CD4-positive, alpha-beta T cell treated with Interleukin-17A for 1 hour (primary cell): ENCODE measurements around the gene SPIB.
"Not testable (repeated sequence)": the region's sequence is repeated elsewhere in the genome, so short reads cannot be mapped to it uniquely, and the experiment has no call there.

ENCODE experiments used
- DNase-seq: peaks from one replicate; pipeline ENCODE4 v3.0.0-alpha.2; 2020

The SPIB gene

GRCh38 chr19:50447750-50448149 is 29.0 kb downstream of the SPIB start:
- no peak for DNase-seq

DNA sequence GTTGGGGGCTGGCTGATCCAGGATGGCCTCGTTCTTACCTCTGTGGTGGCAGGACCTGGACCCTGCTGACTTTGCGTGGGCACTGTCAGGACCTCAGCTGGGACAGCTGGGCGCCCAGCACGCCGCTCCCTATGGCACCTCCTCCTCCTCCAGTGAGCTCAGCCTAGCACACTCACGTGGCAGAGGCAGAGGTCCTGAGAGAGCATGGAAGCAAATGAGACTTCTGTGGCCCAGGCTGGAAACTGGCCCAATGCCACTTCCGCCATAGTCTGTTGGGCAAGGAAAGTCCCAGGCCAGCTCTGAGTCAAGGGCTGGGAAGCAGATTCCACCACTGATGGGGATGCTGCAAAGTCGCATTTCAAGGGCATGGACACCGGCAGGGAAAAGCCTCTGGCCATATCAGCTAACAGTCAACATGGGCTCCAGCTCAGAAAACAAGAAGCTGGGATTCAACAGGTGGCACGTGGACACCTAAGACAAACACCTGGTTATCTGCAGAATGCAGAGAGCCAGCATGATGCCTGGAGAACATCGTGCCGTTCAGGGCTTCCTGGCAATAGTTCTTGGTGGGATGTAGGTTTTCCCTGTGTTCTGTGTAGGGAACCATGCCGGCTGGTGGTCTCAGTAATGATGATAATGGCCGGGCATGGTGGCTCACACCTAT is 30.6 kb downstream of the SPIB start:
- no peak for DNase-seq

DNA sequence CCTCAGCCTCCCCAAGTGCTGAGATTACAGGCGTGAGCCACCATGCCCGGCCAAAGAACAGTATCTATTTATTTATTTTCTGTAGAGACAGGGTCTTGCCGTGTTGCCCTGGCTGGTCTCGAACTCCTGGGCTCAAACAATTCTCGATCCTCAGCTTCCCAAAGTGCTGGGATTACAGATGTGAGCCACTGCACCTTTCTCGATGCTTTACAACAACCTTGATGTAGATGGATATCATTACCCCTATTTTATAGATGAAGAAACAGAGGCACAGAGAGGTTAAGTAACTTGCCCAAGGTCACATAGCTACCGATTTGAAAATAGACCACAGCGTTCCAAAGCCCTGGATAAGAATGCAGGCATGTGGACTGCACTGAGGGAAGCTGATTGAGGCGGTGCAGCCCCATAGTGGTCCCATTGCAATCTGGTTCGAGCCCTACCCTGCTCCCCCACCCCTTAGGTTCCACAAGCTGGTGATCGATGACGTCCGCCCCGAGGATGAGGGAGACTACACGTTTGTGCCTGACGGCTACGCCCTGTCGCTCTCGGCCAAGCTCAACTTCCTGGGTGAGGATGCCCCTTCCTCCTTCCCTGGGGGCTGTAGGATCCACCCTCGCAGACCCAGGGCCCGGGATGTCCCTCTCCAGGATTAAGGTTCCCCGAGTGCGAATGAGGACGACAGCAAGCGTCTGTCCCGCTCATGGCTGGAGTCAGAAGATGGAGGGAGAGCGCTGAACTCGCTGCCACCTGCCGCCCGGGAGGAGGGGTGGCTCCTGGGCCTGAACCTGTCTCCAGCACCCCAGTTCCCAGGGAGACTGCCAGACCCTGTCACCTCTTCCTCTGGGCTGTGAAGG is 31.9 kb downstream of the SPIB start:
- no peak for DNase-seq

- no peak for DNase-seq
Observed at GRCh38 chr19:50451223-50451534, 32.4 kb downstream of the SPIB start.

GRCh38 chr19:50453243-50453642 is 34.5 kb downstream of the SPIB start:
- DNase-seq: no peak

GRCh38 chr19:50455992-50456391 is 37.3 kb downstream of the SPIB start:
- DNase-seq: no peak

- no peak for DNase-seq
Observed at GRCh38 chr19:50457300-50457699, 38.6 kb downstream of the SPIB start.

DNA sequence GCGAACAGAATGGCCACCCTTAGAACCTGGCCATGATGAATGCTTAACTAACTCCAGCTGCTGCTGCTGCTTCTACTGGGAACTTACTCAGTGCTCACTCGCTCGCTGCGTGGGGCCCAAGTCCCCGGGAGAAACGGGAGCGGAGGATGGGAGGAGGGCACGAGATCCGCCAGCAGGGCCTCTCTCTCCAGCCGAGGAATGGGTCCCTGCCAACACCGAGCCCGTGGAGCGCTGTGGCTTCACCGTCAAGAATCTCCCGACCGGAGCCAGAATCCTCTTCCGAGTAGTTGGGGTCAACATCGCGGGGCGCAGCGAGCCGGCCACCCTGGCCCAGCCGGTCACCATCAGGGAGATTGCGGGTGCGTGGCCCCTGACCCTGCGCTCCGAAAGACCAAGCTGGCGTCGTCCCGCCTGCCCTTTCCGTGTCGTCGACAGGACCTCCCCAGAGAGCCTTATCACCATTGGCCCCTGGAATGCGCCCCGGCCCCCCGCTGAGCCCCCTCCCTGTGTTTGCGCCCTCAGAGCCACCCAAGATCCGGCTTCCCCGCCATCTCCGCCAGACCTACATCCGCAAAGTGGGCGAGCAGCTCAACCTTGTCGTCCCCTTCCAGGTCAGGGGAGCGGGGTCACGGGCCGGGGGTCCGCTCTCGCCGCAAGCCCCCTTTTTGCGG is 39.8 kb downstream of the SPIB start:
- no peak for DNase-seq

GRCh38 chr19:50459067-50459456 is 40.3 kb downstream of the SPIB start:
- DNase-seq: no peak

GRCh38 chr19:50459638-50460037 is 40.9 kb downstream of the SPIB start:
- no peak for DNase-seq

DNA sequence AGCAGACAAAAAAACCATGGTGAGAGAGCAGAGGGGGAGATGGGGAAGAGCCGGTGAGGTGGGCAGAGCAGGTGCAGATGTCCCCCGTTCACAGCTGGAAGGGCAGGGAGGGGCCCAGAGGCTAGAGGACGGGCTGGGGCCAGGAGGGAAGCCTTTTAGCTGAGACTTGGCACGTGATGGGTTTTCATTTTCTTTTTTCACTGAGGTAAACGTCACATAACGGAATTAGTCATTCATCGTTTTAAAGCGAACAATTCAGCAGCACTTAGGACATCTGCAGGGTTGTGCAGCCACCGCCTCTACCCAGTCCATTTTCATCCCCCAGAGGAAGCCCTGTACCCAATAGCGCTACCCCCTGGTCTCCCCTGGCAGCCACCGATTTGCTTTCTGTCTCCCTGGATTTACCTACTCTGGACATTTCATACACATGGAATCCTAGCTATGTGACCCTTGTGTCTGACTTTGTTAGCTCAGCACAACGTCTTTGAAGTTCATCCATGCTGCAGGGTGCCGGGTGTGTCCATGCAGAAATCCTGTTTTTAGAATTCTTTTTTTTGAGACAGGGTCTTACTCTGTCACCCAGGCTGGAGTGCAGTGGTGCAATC is 41.5 kb downstream of the SPIB start:
- no peak for DNase-seq

GRCh38 chr19:50461066-50461875 is 42.5 kb downstream of the SPIB start:
- peak; percentile 77 for DNase-seq

- DNase-seq: no peak
Observed at GRCh38 chr19:50462970-50463369, 44.2 kb downstream of the SPIB start.

DNA sequence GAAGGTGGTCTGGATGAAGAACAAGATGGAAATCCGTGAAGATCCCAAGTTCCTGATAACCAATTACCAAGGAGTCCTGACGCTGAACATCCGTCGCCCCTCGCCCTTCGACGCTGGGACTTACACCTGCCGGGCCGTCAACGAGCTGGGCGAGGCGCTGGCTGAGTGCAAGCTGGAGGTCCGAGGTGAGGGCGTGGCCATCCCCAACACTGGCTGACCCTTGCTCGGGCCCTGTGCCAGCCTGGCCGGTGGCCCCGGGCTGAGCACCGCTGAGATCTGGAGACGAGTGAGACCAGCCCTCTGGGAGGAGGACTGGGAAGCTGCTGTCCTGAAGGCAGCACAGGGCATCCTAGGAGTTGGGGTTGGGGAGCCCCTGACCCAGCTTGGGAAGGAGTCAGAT is 45.6 kb downstream of the SPIB start:
- DNase-seq: no peak

DNA sequence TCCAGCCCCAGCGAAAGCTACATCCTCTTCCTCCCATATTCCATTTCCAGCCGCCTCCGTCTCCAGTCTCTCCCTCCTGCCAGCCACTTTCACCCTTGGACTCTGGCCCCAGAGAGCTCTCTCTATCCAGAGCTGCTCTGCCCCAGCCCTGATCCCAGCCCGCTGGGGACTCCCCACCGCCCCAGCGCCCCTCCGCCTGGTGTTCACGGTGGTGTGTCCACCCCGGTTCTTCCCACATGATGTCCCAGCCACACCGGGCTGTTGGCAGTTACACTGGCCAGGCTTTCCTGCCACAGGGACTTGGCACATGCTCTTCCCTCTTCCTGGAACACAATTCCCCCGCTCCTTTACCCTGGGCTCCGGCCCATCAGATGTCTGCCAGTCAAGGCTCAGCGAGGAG is 46.3 kb downstream of the SPIB start:
- no peak for DNase-seq

DNA sequence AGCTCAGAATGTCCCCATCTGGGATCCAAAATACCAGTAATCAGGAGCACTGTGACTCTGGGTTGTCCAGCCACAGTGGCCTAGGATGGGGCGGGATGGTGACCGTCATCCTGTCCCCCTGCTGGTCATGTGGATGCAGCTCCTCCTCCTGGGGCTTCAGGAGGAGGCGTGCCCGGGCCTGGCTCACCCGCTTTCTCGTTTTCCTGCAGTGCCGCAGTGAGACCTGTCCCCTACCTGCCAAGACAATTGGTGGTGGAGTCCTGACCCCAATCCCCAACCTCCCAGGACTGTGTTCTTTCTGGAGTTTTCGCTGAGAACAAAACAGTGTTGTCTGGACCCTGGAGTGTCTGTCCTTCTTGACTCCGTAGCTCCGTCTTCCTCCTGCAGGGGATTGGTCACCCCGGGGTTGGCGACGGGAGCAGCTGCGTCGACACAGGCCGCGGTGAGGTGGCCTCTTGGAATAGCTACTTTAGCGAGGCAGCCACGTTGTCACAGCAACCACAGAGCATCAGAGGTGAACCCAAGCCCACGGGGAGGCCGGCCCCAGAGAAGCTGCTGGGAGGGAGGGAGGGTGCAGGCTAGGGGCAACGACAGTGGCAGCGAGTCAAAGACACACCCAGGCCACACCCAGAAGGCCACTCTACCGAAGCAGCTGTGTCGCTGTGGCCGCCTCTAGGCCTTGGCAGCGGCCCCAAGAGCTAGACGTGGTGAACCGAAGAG is 47.4 kb downstream of the SPIB start:
- DNase-seq: no peak

- no peak for DNase-seq
Observed at GRCh38 chr19:50466706-50467039, 47.9 kb downstream of the SPIB start.

GRCh38 chr19:50467566-50467965 is 48.8 kb downstream of the SPIB start:
- no peak for DNase-seq

DNA sequence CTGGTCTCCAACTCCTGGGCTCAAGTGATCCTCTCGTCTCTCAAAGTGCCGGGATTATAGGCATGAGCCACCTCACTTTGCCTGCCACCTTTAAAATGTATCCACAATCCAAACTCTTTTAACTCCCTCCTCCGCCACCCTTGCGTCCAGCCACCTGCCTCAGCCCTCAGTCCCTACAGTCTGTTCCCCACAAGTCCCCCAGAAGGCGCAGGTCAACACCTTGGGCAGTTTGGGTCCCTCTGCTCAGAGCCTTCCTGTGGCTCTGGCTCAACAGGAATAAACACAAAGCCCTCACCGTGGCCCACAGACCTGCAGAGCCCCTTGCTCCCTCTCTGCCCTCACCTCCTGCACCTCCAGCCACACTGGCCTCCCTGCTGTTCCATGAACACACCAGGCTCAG is 50.1 kb downstream of the SPIB start:
- DNase-seq: no peak

DNA sequence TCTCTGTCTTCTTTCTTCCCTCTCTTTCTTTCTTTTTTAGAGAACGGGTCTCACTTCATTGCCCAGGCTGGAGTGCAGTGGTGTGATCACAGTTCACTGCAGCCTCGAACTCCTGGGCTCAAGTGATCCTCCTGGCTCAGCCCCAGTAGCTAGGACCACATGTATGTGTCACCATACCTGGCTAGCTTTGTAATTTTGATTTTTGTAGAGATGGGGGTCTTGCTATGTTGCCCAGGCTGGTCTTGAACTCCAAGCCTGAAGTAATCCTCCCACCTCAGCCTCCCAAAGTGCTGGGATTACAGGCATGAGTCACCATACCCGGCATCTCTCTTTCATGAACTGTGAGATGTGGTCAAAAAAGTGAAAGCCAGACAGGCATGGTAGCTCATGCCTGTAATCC is 54.6 kb downstream of the SPIB start:
- not testable (repeated sequence) for DNase-seq

DNA sequence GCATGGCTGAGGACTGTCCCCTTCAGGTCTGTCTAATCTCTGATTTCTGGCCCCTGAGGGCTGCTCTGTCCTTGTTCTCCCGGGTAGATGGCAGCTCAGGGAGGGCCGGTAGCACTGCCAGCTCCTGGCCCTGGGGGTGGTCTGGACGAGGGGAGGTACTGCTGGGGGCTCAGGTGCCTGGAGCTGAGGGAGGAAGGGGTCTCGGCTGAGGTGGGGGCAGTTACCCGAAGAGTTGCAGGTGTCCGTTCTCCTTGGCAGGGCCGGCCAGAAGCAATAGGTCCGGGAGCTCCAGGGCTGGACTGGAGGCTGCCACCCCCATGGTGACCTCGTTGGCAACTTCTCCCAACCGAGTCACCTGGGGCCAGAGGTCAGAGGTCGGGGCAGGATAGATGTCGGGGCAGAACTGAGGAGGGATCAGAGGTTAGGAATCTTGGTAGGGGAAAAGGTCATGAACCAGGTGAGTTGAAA is 56.4 kb downstream of the SPIB start:
- no peak for DNase-seq

- DNase-seq: no peak
Observed at GRCh38 chr19:50475736-50476223, 57.0 kb downstream of the SPIB start.
